Measurements from ENCODE around the gene TEX44. TPM values are rescaled to one million over a fixed set of nuclear protein-coding genes. Genes with fewer than 3 reads are reported as not detected.

The TEX44 gene
- total and polyA plus RNA-seq, 2 of the 13 experiments (the other 11 are each of a cell fraction or from before 2014, with no cell fraction given) = not detected

DNA sequence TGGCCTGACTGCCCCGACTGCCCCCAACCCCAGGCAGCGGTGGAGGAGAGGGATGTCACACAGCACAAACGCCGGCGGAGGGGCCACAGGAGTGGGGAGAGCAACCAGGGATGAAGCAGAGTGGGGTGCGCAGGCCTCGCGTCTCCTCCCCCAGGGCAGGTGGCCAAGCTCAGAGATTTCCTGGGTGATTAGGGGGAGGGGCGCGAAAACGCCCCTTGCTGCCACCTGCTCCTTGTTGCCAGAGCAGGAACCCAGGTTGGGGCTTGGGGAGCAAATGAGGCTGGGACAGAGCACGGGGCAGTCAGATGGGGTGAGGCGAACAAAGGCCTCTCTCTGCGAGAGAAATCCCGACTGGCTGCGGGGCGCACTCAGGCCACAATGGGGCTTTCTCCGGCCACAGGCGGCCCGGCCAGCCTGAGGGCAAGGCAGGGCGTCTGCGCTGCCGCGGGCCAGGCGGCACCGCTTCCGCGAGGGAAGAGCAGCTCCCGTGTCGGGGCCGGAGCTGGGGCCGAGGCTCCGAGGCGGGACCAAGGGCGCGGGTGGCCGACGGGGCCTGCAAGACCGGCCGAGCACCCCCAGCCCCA is 11.5 kb downstream of the TEX44 start (continued):
- TF ChIP-seq RARG (CRISPR knock-in tag; IDR thresholded peaks at IDR 0.05; ENCODE audit: low read depth) (no peak), ZNF879 (CRISPR knock-in tag; IDR thresholded peaks at IDR 0.05) (no peak), ZMYM3 (CRISPR knock-in tag; IDR thresholded peaks at IDR 0.05) (no peak), HOXD1 (CRISPR knock-in tag; IDR thresholded peaks at IDR 0.05) (0 out of 2 replicates have a peak, but pooled peaks have one; percentile 62), KDM4B (CRISPR knock-in tag; IDR thresholded peaks at IDR 0.05) (no peak), RNF2 (conservative IDR thresholded peaks at IDR 0.05; ENCODE audit: low read depth) (peak; percentile 54; the same call in 1 of the 2 replicates), HOXA3 (CRISPR knock-in tag; IDR thresholded peaks at IDR 0.05) (peak; percentile 35; the same call in 1 of the 2 replicates), RXRB (CRISPR knock-in tag; IDR thresholded peaks at IDR 0.05; ENCODE audit: borderline replicate concordance) (no peak), RFXAP (CRISPR knock-in tag; IDR thresholded peaks at IDR 0.05; ENCODE audit: borderline replicate concordance) (no peak; the same call in 1 of the 2 replicates), KLF15 (CRISPR knock-in tag; IDR thresholded peaks at IDR 0.05; ENCODE audit: borderline replicate concordance) (no peak), HCFC1 (IDR thresholded peaks at IDR 0.05; ENCODE audit: low read depth, low read length) (peak; percentile 12; the same call in 1 of the 2 replicates), SALL2 (CRISPR knock-in tag; IDR thresholded peaks at IDR 0.05) (no peak), TGIF2 (CRISPR knock-in tag; IDR thresholded peaks at IDR 0.05) (no peak), ZNF772 (CRISPR knock-in tag; IDR thresholded peaks at IDR 0.05) (peak; percentile 40; the same call in 1 of the 2 replicates), BCL6 (CRISPR knock-in tag; IDR thresholded peaks at IDR 0.05) (peak; percentile 4; the same call in 1 of the 2 replicates), ZNF274 (CRISPR knock-in tag; IDR thresholded peaks at IDR 0.05) (peak; percentile 56; the same call in 1 of the 2 replicates), ZNF792 (CRISPR knock-in tag; IDR thresholded peaks at IDR 0.05) (0 out of 2 replicates have a peak, but pooled peaks have one; percentile 25)
- TF ChIP-seq, protein P1, sequence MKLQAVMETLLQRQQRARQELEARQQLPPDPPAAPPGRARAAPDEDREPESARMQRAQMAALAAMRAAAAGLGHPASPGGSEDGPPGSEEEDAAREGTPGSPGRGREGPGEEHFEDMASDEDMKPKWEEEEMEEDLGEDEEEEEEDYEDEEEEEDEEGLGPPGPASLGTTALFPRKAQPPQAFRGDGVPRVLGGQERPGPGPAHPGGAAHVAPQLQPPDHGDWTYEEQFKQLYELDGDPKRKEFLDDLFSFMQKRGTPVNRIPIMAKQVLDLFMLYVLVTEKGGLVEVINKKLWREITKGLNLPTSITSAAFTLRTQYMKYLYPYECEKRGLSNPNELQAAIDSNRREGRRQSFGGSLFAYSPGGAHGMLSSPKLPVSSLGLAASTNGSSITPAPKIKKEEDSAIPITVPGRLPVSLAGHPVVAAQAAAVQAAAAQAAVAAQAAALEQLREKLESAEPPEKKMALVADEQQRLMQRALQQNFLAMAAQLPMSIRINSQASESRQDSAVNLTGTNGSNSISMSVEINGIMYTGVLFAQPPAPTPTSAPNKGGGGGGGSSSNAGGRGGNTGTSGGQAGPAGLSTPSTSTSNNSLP (IDR thresholded peaks at IDR 0.05; ENCODE audit: low read depth, low read length) = no peak
- TF ChIP-seq, protein P2, sequence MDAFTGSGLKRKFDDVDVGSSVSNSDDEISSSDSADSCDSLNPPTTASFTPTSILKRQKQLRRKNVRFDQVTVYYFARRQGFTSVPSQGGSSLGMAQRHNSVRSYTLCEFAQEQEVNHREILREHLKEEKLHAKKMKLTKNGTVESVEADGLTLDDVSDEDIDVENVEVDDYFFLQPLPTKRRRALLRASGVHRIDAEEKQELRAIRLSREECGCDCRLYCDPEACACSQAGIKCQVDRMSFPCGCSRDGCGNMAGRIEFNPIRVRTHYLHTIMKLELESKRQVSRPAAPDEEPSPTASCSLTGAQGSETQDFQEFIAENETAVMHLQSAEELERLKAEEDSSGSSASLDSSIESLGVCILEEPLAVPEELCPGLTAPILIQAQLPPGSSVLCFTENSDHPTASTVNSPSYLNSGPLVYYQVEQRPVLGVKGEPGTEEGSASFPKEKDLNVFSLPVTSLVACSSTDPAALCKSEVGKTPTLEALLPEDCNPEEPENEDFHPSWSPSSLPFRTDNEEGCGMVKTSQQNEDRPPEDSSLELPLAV (CRISPR knock-in tag; conservative IDR thresholded peaks at IDR 0.05; ENCODE audit: low read depth) = no peak
- TF ChIP-seq, protein P3, sequence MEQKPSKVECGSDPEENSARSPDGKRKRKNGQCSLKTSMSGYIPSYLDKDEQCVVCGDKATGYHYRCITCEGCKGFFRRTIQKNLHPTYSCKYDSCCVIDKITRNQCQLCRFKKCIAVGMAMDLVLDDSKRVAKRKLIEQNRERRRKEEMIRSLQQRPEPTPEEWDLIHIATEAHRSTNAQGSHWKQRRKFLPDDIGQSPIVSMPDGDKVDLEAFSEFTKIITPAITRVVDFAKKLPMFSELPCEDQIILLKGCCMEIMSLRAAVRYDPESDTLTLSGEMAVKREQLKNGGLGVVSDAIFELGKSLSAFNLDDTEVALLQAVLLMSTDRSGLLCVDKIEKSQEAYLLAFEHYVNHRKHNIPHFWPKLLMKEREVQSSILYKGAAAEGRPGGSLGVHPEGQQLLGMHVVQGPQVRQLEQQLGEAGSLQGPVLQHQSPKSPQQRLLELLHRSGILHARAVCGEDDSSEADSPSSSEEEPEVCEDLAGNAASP (CRISPR knock-in tag; IDR thresholded peaks at IDR 0.05; ENCODE audit: borderline replicate concordance) = 0 out of 2 replicates have a peak, but pooled peaks have one; percentile 24
- TF ChIP-seq, protein P4, sequence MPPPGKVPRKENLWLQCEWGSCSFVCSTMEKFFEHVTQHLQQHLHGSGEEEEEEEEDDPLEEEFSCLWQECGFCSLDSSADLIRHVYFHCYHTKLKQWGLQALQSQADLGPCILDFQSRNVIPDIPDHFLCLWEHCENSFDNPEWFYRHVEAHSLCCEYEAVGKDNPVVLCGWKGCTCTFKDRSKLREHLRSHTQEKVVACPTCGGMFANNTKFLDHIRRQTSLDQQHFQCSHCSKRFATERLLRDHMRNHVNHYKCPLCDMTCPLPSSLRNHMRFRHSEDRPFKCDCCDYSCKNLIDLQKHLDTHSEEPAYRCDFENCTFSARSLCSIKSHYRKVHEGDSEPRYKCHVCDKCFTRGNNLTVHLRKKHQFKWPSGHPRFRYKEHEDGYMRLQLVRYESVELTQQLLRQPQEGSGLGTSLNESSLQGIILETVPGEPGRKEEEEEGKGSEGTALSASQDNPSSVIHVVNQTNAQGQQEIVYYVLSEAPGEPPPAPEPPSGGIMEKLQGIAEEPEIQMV (CRISPR knock-in tag; IDR thresholded peaks at IDR 0.05; ENCODE audit: low read depth) = 0 out of 2 replicates have a peak, but pooled peaks have one; percentile 19
- TF ChIP-seq, protein P5, sequence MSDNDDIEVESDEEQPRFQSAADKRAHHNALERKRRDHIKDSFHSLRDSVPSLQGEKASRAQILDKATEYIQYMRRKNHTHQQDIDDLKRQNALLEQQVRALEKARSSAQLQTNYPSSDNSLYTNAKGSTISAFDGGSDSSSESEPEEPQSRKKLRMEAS (IDR thresholded peaks at IDR 0.05) = peak; percentile 53; the same call in 1 of the 2 replicates
- TF ChIP-seq, protein P6, sequence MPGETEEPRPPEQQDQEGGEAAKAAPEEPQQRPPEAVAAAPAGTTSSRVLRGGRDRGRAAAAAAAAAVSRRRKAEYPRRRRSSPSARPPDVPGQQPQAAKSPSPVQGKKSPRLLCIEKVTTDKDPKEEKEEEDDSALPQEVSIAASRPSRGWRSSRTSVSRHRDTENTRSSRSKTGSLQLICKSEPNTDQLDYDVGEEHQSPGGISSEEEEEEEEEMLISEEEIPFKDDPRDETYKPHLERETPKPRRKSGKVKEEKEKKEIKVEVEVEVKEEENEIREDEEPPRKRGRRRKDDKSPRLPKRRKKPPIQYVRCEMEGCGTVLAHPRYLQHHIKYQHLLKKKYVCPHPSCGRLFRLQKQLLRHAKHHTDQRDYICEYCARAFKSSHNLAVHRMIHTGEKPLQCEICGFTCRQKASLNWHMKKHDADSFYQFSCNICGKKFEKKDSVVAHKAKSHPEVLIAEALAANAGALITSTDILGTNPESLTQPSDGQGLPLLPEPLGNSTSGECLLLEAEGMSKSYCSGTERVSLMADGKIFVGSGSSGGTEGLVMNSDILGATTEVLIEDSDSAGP (CRISPR knock-in tag; IDR thresholded peaks at IDR 0.05; ENCODE audit: borderline replicate concordance) = no peak
